Karpas-422 (cell line): ENCODE data around the gene DPPA3. TPM values are rescaled to one million over a fixed set of nuclear protein-coding genes. Genes with fewer than 3 reads are reported as not detected.
"Not testable (repeated sequence)": the region's sequence is repeated elsewhere in the genome, so short reads cannot be mapped to it uniquely, and the experiment has no call there.

Experiments
- DNase-seq: peaks from one replicate; pipeline ENCODE4 v3.0.0-alpha.2; 2015
- H2AFZ ChIP-seq: fragments of 200-600 bp; sonication (generic); 2 replicates; pipeline ENCODE4 v1.6.1; 2014; ENCODE audit warnings: antibody characterized with exemption, low read length, mixed read lengths
- H3K27ac ChIP-seq: fragments of 200-600 bp; sonication (generic); 2 replicates; pipeline ENCODE4 v1.5.1; 2014; ENCODE audit warnings: mild to moderate bottlenecking, low read length, moderate library complexity
- H3K27me3 ChIP-seq: fragments of 200-600 bp; sonication (generic); 2 replicates; pipeline ENCODE4 v1.6.1; 2014; ENCODE audit warnings: low read length, mixed read lengths
- H3K36me3 ChIP-seq: fragments of 200-600 bp; sonication (generic); 2 replicates; pipeline ENCODE4 v1.6.1; 2014; ENCODE audit warnings: low read length, mixed read lengths; ENCODE audit not compliant: insufficient read depth
- H3K4me1 ChIP-seq: fragments of 200-600 bp; sonication (generic); 2 replicates; pipeline ENCODE4 v1.6.1; 2014; ENCODE audit warnings: mild to moderate bottlenecking, low read length, mixed read lengths
- H3K4me2 ChIP-seq: fragments of 200-600 bp; sonication (generic); 2 replicates; pipeline ENCODE4 v1.6.1; 2014; ENCODE audit warnings: low read length, low read depth, mild to moderate bottlenecking; ENCODE audit not compliant: poor library complexity, severe bottlenecking
- H3K4me3 ChIP-seq: fragments of 200-600 bp; sonication (generic); 2 replicates; pipeline ENCODE4 v1.5.1; 2014; ENCODE audit warnings: mild to moderate bottlenecking, antibody characterized with exemption, low read length, mixed read lengths
- H3K79me2 ChIP-seq: fragments of 200-600 bp; sonication (generic); 2 replicates; pipeline ENCODE4 v1.6.1; 2014; ENCODE audit warnings: mild to moderate bottlenecking, low read length, mixed read lengths
- H3K9ac ChIP-seq: fragments of 200-600 bp; sonication (generic); 2 replicates; pipeline ENCODE4 v1.6.0; 2014; ENCODE audit warnings: low read length
- H3K9me2 ChIP-seq: fragments of 200-600 bp; sonication (generic), shearing (Covaris generic); replicated peaks from 2 replicates; pipeline ENCODE4 v1.6.0; 2014; ENCODE audit warnings: mild to moderate bottlenecking, low read length, moderate library complexity; ENCODE audit not compliant: insufficient read depth
- H3K9me3 ChIP-seq: fragments of 300-700, 200-600 bp; sonication (generic); 2 replicates; pipeline ENCODE4 v1.6.1; 2014; ENCODE audit warnings: low read length, mixed read lengths
- H4K20me1 ChIP-seq: fragments of 200-600 bp; sonication (generic); 2 replicates; pipeline ENCODE4 v1.6.1; 2014; ENCODE audit warnings: mild to moderate bottlenecking, antibody characterized with exemption, low read length, low read depth; ENCODE audit not compliant: insufficient read depth
- total RNA-seq: library from RNA; depleted of rRNA; stranded (reverse); fragments of >200 nt; shearing (Covaris generic); gene quantifications from 2 replicates; pipeline ENCODE4 v1.2.3, GENCODE V29; 2014; ENCODE audit warnings: low replicate concordance

The DPPA3 gene
- total RNA-seq, 1 experiment from 2014 or later = not detected

DNA sequence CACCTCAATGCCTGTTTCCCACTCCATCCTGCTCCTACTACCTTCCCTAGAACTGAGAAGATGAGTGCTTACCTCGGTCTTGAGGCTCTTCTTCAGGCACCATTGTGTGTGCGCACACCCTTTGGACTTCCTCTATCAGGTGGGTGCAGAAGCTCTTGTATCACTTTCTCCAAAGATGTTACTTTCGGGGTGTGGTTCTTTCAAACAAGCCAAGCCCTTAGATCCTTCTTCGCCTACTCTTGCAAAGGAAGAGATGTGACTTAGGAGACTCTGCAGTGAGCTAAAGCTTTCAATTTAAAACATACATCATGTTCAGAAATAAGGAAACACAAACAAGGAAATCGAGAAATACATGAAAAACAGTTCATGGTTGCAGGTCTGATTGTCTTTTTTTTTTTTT is 36.0 kb downstream of the DPPA3 start, which contains the start of gene CLEC4C:
Gene CLEC4C (minus strand): TSS at position 130 of the 400 bp plus-strand sequence. CDS start 27 bp downstream, at position 103.
- H4K20me1 ChIP-seq = no peaks in the 10 kb centered on the region
- no peak within 1 kb of the TSS for H3K4me3 ChIP-seq
- H3K9me3 ChIP-seq = no peaks in the 10 kb centered on the region
- H3K27me3 ChIP-seq = no peaks in the 10 kb centered on the region
- no peaks in the 10 kb centered on the region for H3K4me1 ChIP-seq
- no peaks in the 10 kb centered on the region for H3K9me2 ChIP-seq
- DNase-seq = no peak
- no peak within 1 kb of the TSS for H2AFZ ChIP-seq
- H3K27ac ChIP-seq = no peak within 1 kb of the TSS
- no peaks in the 10 kb centered on the region for H3K79me2 ChIP-seq
- H3K36me3 ChIP-seq = no peaks in the 10 kb centered on the region
- no peak within 1 kb of the TSS for H3K9ac ChIP-seq
- H3K4me2 ChIP-seq = no peak within 1 kb of the TSS

DNA sequence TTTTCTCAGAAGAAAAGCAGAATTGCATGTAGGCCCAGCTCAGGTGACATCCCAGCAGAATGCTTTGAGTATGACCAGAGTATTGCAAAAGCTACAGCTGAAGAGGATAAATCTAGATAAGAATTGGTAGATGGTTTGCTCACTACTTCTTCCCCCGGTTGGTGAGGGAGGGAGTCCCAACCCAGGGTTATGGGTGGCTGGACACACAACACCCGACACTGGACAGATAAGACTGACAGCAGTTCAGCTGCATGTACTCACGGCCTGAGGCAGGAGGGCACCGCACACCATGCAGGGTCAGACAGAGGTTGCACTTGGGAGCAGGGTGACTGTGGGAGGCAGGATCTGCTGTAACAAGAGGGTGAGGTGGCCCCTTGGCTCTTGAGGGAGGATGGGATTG is 37.6 kb downstream of the DPPA3 start:
- Histone ChIP-seq H3K4me1 (no peaks in the 10 kb centered on the region), H3K9me2 (no peaks in the 10 kb centered on the region), H3K27ac (no peak overlapping the region), H3K9ac (no peak overlapping the region), H3K27me3 (no peaks in the 10 kb centered on the region), H2AFZ (no peak overlapping the region), H3K4me3 (no peak overlapping the region), H3K79me2 (no peaks in the 10 kb centered on the region), H3K4me2 (no peak overlapping the region), H4K20me1 (no peaks in the 10 kb centered on the region), H3K36me3 (no peaks in the 10 kb centered on the region), H3K9me3 (no peaks in the 10 kb centered on the region)
- DNase-seq = no peak

DNA sequence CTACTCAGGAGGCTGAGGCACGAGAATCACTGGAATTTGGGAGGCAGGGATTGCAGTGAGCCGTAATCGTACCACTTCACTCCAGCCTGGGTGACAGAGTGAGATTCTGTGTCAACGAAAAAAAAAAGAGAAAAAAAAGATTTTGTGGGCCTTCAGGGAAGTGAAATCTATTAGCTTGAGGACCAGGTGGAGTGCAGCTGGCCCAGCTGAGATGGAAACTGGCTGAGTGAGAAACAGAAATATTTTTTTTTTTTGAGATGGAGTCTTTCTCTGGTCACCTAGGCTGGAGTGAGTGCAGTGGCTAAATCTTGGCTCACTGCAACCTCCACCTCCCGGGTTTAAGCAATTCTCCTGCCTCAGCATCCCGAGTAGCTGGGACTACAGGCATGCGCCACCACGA is 38.2 kb downstream of the DPPA3 start:
- H3K4me2 ChIP-seq = no peak overlapping the region
- H2AFZ ChIP-seq = no peak overlapping the region
- no peaks in the 10 kb centered on the region for H4K20me1 ChIP-seq
- no peaks in the 10 kb centered on the region for H3K27me3 ChIP-seq
- no peak overlapping the region for H3K9ac ChIP-seq
- no peak overlapping the region for H3K27ac ChIP-seq
- no peaks in the 10 kb centered on the region for H3K4me1 ChIP-seq
- H3K4me3 ChIP-seq = no peak overlapping the region
- no peaks in the 10 kb centered on the region for H3K36me3 ChIP-seq
- no peak for DNase-seq
- no peaks in the 10 kb centered on the region for H3K79me2 ChIP-seq
- H3K9me3 ChIP-seq = no peaks in the 10 kb centered on the region
- no peaks in the 10 kb centered on the region for H3K9me2 ChIP-seq

DNA sequence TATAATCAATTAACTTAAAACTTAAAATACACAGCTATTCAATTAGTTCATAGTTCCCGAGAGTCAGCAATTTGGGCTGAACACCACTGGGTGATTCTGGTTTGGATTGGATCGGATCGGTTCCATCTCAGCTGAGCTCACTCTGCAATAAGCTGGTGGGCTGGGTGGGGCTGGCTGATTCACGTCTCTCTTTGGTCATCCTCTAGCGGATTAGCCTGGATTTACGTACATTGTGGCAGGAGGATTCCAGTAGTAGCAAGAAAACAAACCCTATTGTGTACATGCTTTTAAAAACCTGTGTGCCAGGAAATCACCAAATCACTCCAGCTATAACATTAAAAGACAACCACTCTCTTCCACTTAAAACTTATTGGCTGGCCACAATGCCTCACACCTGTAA is 39.1 kb downstream of the DPPA3 start:
- H3K9ac ChIP-seq = no peak overlapping the region
- H3K27ac ChIP-seq = no peak overlapping the region
- no peaks in the 10 kb centered on the region for H3K9me2 ChIP-seq
- no peaks in the 10 kb centered on the region for H3K27me3 ChIP-seq
- no peaks in the 10 kb centered on the region for H3K36me3 ChIP-seq
- no peaks in the 10 kb centered on the region for H3K79me2 ChIP-seq
- H3K4me3 ChIP-seq = no peak overlapping the region
- H2AFZ ChIP-seq = no peak overlapping the region
- H3K4me2 ChIP-seq = no peak overlapping the region
- no peaks in the 10 kb centered on the region for H3K9me3 ChIP-seq
- no peaks in the 10 kb centered on the region for H4K20me1 ChIP-seq
- no peak for DNase-seq
- no peaks in the 10 kb centered on the region for H3K4me1 ChIP-seq

- Histone ChIP-seq H3K4me2 (no peak overlapping the region), H3K4me1 (no peaks in the 10 kb centered on the region), H4K20me1 (no peaks in the 10 kb centered on the region), H3K79me2 (no peaks in the 10 kb centered on the region), H3K36me3 (no peaks in the 10 kb centered on the region), H2AFZ (no peak overlapping the region), H3K4me3 (no peak overlapping the region), H3K9ac (no peak overlapping the region), H3K27me3 (no peaks in the 10 kb centered on the region), H3K9me2 (no peaks in the 10 kb centered on the region), H3K27ac (no peak overlapping the region), H3K9me3 (no peaks in the 10 kb centered on the region)
- DNase-seq = no peak
These were observed 40.2 kb downstream of the DPPA3 start for GRCh38 chr12:7751394-7751793.

GRCh38 chr12:7751941-7752922 is 41.0 kb downstream of the DPPA3 start:
- not testable (repeated sequence) for H3K4me1 ChIP-seq, H3K4me3 ChIP-seq, H4K20me1 ChIP-seq, H3K9ac ChIP-seq, H3K79me2 ChIP-seq, H3K9me3 ChIP-seq, DNase-seq, H2AFZ ChIP-seq, H3K9me2 ChIP-seq, H3K4me2 ChIP-seq, H3K27ac ChIP-seq, H3K27me3 ChIP-seq, H3K36me3 ChIP-seq

- not testable (repeated sequence) for H2AFZ ChIP-seq, H3K4me1 ChIP-seq, H3K79me2 ChIP-seq, H3K4me3 ChIP-seq, H3K9me3 ChIP-seq, H3K36me3 ChIP-seq, H3K9me2 ChIP-seq, H3K27me3 ChIP-seq, DNase-seq, H3K9ac ChIP-seq, H3K27ac ChIP-seq, H3K4me2 ChIP-seq, H4K20me1 ChIP-seq
These were observed 44.4 kb downstream of the DPPA3 start for GRCh38 chr12:7755668-7756067.

GRCh38 chr12:7756993-7757392 is 45.8 kb downstream of the DPPA3 start:
- no peaks in the 10 kb centered on the region for H3K4me1 ChIP-seq
- H3K36me3 ChIP-seq = no peaks in the 10 kb centered on the region
- H3K9ac ChIP-seq = no peak overlapping the region
- no peaks in the 10 kb centered on the region for H4K20me1 ChIP-seq
- H3K9me2 ChIP-seq = no peaks in the 10 kb centered on the region
- no peak overlapping the region for H3K4me3 ChIP-seq
- no peak for DNase-seq
- no peak overlapping the region for H3K27ac ChIP-seq
- no peaks in the 10 kb centered on the region for H3K27me3 ChIP-seq
- no peak overlapping the region for H3K4me2 ChIP-seq
- H3K79me2 ChIP-seq = no peaks in the 10 kb centered on the region
- no peak overlapping the region for H2AFZ ChIP-seq
- no peaks in the 10 kb centered on the region for H3K9me3 ChIP-seq
